ENCODE results near the gene QTRT2. TPM values are rescaled to one million over a fixed set of nuclear protein-coding genes. Genes with fewer than 3 reads are reported as not detected.

QTRT2 gene
- total and polyA plus RNA-seq, 9 of the 15 experiments (the other 6 are each of a cell fraction or from before 2014, with no cell fraction given) = 10.2 to 25.1 (median 17.3) TPM

- CTCF ChIA-PET (ENCODE audit: low intra/inter-chr PET ratio) = no interaction called here
- in situ Hi-C loops (cut with MboI) = no loop called here
- TF ChIP-seq TRIM28 (IDR thresholded peaks at IDR 0.05) (no peak), GTF2F1 (IDR thresholded peaks at IDR 0.05; ENCODE audit: low read depth, low read length) (no peak), LCOR (CRISPR knock-in tag; IDR thresholded peaks at IDR 0.05) (no peak), TAF9B (IDR thresholded peaks at IDR 0.05; ENCODE audit: partially characterized antibody) (no peak), MGA (IDR thresholded peaks at IDR 0.05) (no peak), CHD4 (IDR thresholded peaks at IDR 0.05; ENCODE audit: insufficient read depth, insufficient replicate concordance, low read depth, low read length, poor library complexity, severe bottlenecking) (no peak), TCF7L2 (IDR thresholded peaks at IDR 0.05; ENCODE audit: low read depth, low read length) (no peak), NFIC (IDR thresholded peaks at IDR 0.05) (no peak), ZNF174 (CRISPR knock-in tag; IDR thresholded peaks at IDR 0.05) (no peak), BACH1 (tag; IDR thresholded peaks at IDR 0.05) (no peak), ZZZ3 (IDR thresholded peaks at IDR 0.05) (no peak), ESRRB (CRISPR knock-in tag; IDR thresholded peaks at IDR 0.05; ENCODE audit: borderline replicate concordance) (no peak)
Observed at GRCh38 chr3:114026331-114026730, 30.2 kb upstream of the QTRT2 start.

More at GRCh38 chr3:114026331-114026730, 30.2 kb upstream of the QTRT2 start:
- DNase-seq (ENCODE audit: extremely low read depth in 1 of 4, low spot score in 3 of 4) (no peak), FAIRE-seq (no peak), ATAC-seq (no peak)
- Histone ChIP-seq H3K27me3 (ENCODE audit: control insufficient read depth in 2 of 2, insufficient read depth in 2 of 2, low read length in 2 of 2) (no peaks in the 10 kb centered on the region), H3K9ac (ENCODE audit: insufficient read depth in 1 of 2, low read depth in 2 of 2, low read length in 2 of 2) (no peak overlapping the region), H3K27ac (ENCODE audit: extremely low read depth, low read depth, low read length) (no peak overlapping the region), H3K36me3 (ENCODE audit: control insufficient read depth, insufficient read depth, low read length) (no peaks in the 10 kb centered on the region), H3K9me3 (replicated peaks; ENCODE audit: control insufficient read depth, insufficient read depth, low read depth, low read length) (no peaks in the 10 kb centered on the region), H3K9me1 (ENCODE audit: control insufficient read depth, insufficient read depth, low read length) (no peaks in the 10 kb centered on the region), H3K4me3 (no peak overlapping the region), H3K4me2 (ENCODE audit: insufficient read depth, low read length) (no peak overlapping the region), H3K79me2 (ENCODE audit: control insufficient read depth, insufficient read depth, low read length) (no peaks in the 10 kb centered on the region), H4K20me1 (replicated peaks; ENCODE audit: control insufficient read depth, insufficient read depth, low read length) (no peaks in the 10 kb centered on the region), H3K4me1 (replicated peaks in 1 of 2; ENCODE audit: control insufficient read depth in 2 of 2, insufficient read depth in 2 of 2, low read length in 2 of 2) (no peaks in the 10 kb centered on the region), H2AFZ (ENCODE audit: low read depth, low read length) (no peak overlapping the region)
- no TSS peak for BruUV-seq (replicated peaks)
- POLR2A ChIA-PET = no interaction called here
- WGBS (ENCODE audit: insufficient coverage, low coverage, missing lambda C conversion rate) = 0% methylated on average over 2 of the region's 2 CpGs
- intact Hi-C loops (cut with micrococcal nuclease) = no loop called here

Measured in K562 (cell line).